K562 (cell line): ENCODE data around the gene SPEG. TPM values are rescaled to one million over a fixed set of nuclear protein-coding genes. Genes with fewer than 3 reads are reported as not detected.

ENCODE experiments used
- ARID1B ChIP-seq: fragments of 450-650 bp; IDR thresholded peaks from 2 replicates; pipeline ENCODE4 v1.6.1; 2016; ENCODE audit warnings: antibody characterized with exemption, mild to moderate bottlenecking, inconsistent platforms
- FOXM1 ChIP-seq, 2 experiments: fragments of 450-650 bp in 1 of 2; sonication (generic) in 1 of 2; formaldehyde crosslinking in 1 of 2; IDR thresholded peaks; 2 replicates each; pipeline versions ENCODE4 v1.6.1 to v1.9.0; 2017 to 2022; ENCODE audit warnings: low read depth in 2 of 2, mild to moderate bottlenecking in 2 of 2, missing genetic modification reagents in 1 of 2, moderate library complexity in 1 of 2
- GTF2F1 ChIP-seq: IDR thresholded peaks from 2 replicates; pipeline ENCODE4 v1.6.1; 2011; ENCODE audit warnings: low read depth, low read length, improper control_type of control experiment
- GTF3C2 ChIP-seq: IDR thresholded peaks from 3 replicates; pipeline ENCODE4 v1.6.1; 2011; ENCODE audit warnings: borderline replicate concordance, mild to moderate bottlenecking, moderate library complexity; ENCODE audit not compliant: insufficient read length; ENCODE audit errors: extremely low read depth
- HOXB6 ChIP-seq: fragments of 250-450 bp; sonication (Bioruptor Pico); IDR thresholded peaks from 2 replicates; pipeline ENCODE4 v1.5.1; 2022; ENCODE audit warnings: mild to moderate bottlenecking, borderline replicate concordance
- MEF2D ChIP-seq: conservative IDR thresholded peaks from 2 replicates; pipeline ENCODE4 v1.6.1; 2016; ENCODE audit warnings: low read depth, missing genetic modification characterization, missing compliant biosample characterization
- RBBP5 ChIP-seq: fragments of 200-600 bp; sonication (generic); IDR thresholded peaks from 2 replicates; pipeline ENCODE4 v1.6.1; 2012; ENCODE audit warnings: borderline replicate concordance, mild to moderate bottlenecking, low read length, control low read depth, inconsistent platforms; ENCODE audit not compliant: insufficient read depth, poor library complexity, severe bottlenecking
- SMARCA4 ChIP-seq: fragments of 450-650 bp; IDR thresholded peaks from 2 replicates; pipeline ENCODE4 v1.6.1; 2016
- ZBED1 ChIP-seq: IDR thresholded peaks from 2 replicates; pipeline ENCODE4 v1.6.1; 2014
- ZBTB33 ChIP-seq: sonication (generic); formaldehyde crosslinking; IDR thresholded peaks from 2 replicates; pipeline ENCODE4 v1.8.1; 2023; ENCODE audit warnings: mild to moderate bottlenecking, missing genetic modification reagents
- ZBTB43 ChIP-seq: sonication (generic); formaldehyde crosslinking; IDR thresholded peaks from 2 replicates; pipeline ENCODE4 v1.8.0; 2023; ENCODE audit warnings: mild to moderate bottlenecking, missing genetic modification reagents
- ZNF133 ChIP-seq: fragments of 250-450 bp; sonication (Bioruptor Pico); IDR thresholded peaks from 2 replicates; pipeline ENCODE4 v1.4.0; 2020; ENCODE audit warnings: mild to moderate bottlenecking
- ZNF197 ChIP-seq: fragments of 200-800 bp; sonication (Bioruptor generic); IDR thresholded peaks from 2 replicates; pipeline ENCODE4 v1.6.1; 2016; ENCODE audit warnings: low read depth, missing genetic modification characterization, missing compliant biosample characterization
- polyA plus RNA-seq, 8 experiments: library from polyadenylated mRNA; depleted of rRNA in 4 of 8; stranded (reverse) in 5 of 8; unstranded in 3 of 8; fragments of >200 nt; fragmentation: Nextera tagmentation in 2 of 8; fragmentation: Illumina TruSeq in 1 of 8; extraction: Ambion mirVana in 2 of 8; extraction: Trizol in 1 of 8; gene quantifications; 2 replicates each; pipeline versions ENCODE4 v1.2.1 to v1.2.3, GENCODE V29; 2011 to 2014; ENCODE audit warnings: inconsistent platforms in 1 of 8, missing spikeins in 1 of 8
- total RNA-seq, 7 experiments: library from RNA; depleted of rRNA in 6 of 7; stranded (reverse); fragments of >200 nt in 6 of 7; fragmentation: Illumina TruSeq in 2 of 7; extraction: Trizol in 2 of 7; gene quantifications; 2 replicates each; pipeline versions ENCODE4 v1.2.1 to v1.2.3, GENCODE V29; 2011 to 2021; ENCODE audit warnings: low replicate concordance in 1 of 7

Gene SPEG
- total and polyA plus RNA-seq, 9 of the 15 experiments (the other 6 are each of a cell fraction or from before 2014, with no cell fraction given), result 0.49 to 8.7 (median 3.0) TPM

GRCh38 chr2:219406861-219407230 lies 27.8 kb upstream of the SPEG start (continued):
- TF ChIP-seq ZBTB43 (CRISPR knock-in tag), result no peak
- no peak for TF ChIP-seq ZBED1
- no peak for TF ChIP-seq FOXM1 (IDR thresholded peaks at IDR 0.05; ENCODE audit: low read depth)
- TF ChIP-seq FOXM1 (CRISPR knock-in tag; IDR thresholded peaks at IDR 0.05; ENCODE audit: low read depth), result no peak
- TF ChIP-seq ZNF197 (CRISPR knock-in tag), result no peak
- TF ChIP-seq GTF2F1, result no peak
- no peak for TF ChIP-seq GTF3C2
- TF ChIP-seq SMARCA4, result no peak
- TF ChIP-seq ARID1B, result peak; percentile 11; the same call in 1 of the 2 replicates
- no peak for TF ChIP-seq ZNF133 (CRISPR knock-in tag)
- no peak for TF ChIP-seq HOXB6 (CRISPR knock-in tag)
- TF ChIP-seq RBBP5, result no peak
- no peak for TF ChIP-seq ZBTB33 (CRISPR knock-in tag)
- peak; percentile 87 for TF ChIP-seq MEF2D (tag)
